Measurements from ENCODE around the gene TINCR.

DNA sequence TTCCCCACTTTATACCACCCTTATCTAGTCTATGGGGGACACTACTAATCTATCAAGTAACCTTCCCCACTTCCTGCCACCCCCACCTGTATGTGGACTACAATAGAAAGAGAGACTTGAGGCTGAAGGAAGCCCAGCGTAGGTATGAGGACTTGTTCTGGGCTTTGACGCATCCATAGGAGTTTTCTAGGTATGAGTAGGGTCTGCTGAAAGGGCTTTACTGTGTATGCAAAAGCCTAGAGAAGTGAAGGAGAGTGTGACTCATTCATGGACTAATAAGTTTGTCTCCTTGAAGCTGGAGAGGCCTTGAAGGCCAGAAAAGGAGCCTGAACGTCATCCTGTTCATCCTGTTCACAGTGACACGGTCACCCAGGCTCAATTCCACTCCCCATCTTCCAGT lies 21.8 kb downstream of the TINCR start:
- TF ChIP-seq, protein P1, sequence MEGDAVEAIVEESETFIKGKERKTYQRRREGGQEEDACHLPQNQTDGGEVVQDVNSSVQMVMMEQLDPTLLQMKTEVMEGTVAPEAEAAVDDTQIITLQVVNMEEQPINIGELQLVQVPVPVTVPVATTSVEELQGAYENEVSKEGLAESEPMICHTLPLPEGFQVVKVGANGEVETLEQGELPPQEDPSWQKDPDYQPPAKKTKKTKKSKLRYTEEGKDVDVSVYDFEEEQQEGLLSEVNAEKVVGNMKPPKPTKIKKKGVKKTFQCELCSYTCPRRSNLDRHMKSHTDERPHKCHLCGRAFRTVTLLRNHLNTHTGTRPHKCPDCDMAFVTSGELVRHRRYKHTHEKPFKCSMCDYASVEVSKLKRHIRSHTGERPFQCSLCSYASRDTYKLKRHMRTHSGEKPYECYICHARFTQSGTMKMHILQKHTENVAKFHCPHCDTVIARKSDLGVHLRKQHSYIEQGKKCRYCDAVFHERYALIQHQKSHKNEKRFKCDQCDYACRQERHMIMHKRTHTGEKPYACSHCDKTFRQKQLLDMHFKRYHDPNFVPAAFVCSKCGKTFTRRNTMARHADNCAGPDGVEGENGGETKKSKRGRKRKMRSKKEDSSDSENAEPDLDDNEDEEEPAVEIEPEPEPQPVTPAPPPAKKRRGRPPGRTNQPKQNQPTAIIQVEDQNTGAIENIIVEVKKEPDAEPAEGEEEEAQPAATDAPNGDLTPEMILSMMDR (IDR thresholded peaks at IDR 0.05; ENCODE audit: insufficient read depth, low read length, poor library complexity, severe bottlenecking) = no peak
- no peak for TF ChIP-seq EZH2phosphoT487 (conservative IDR thresholded peaks at IDR 0.05; ENCODE audit: low read length)

Measured in SU-DHL-6 (cell line).